ENCODE data around the gene RNF207.
A peak's percentile ranks its signal among the peaks of the same experiment; 100 is the strongest.

Gene RNF207

DNA sequence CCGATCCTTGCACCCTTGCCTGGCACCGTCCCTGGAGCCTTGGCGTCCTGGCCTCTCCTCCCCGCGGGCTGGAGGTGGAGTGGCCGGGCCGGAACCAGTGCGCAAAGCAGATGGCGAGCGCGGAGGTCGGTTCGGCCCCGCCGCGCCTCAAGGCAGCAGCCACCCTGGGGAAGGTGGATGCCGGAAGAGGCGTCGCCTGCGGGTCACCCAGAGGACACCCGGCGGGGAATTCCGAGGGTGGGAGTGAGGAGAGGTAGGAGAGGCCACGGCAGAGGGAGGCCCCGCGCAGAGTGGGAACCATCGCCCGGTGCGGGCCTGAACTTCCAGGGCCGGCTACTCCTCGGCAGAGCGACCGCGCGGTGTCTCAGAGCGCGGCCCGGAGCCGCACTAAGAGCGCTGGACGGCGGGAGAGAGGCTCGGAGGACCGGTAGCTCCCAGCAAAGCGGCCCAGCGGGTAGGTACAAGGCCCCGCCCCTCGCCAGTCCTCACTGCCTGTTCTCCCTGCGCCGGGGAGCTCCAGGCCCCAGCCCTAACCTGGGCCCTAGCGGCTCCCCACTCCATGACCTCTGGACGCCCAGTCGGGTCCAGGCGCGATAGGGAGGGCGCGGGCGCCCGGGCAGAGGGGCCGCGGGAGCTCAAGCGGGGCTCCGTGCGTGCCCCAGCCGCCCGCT, at the start of gene RNF207:
Gene RNF207, plus strand, starts transcription at position 271 of the 671 bp plus-strand sequence. CDS start 417 bp downstream, outside the sequence.
- peak; percentile 15 to 51 (median 16) for DNase-seq (ENCODE audit: low read depth in 3 of 3, low spot score in 1 of 3)

GRCh38 chr1:6157132-6157527, 48.8 kb upstream of the RNF207 start:
- no peak for DNase-seq (ENCODE audit: low read depth in 3 of 3, low spot score in 1 of 3)

- DNase-seq (ENCODE audit: low read depth in 3 of 3, low spot score in 1 of 3) = no peak
Measured at GRCh38 chr1:6157528-6158174, 48.3 kb upstream of the RNF207 start.

GRCh38 chr1:6158181-6158580, 47.7 kb upstream of the RNF207 start:
- no peak for DNase-seq (ENCODE audit: low read depth in 3 of 3, low spot score in 1 of 3)

DNA sequence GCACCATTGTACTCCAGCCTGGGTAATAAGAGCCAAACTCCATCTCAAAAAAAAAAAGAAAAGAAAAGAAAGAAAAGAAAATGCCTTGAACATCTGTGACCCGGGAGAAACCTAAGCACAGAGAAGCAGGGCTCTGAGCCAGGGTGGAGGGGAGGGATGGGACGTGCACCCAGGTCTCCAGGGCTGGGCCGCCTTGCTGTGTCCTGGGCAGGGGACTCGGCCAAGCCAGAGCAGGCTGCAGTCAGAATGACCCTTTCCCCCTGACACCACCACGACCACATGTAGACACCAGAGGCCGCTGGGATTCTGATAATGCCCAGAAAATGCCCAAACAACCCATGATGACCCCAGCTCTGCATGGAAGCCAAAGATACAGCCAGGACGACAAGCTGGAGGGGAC, 43.6 kb upstream of the RNF207 start:
- DNase-seq (ENCODE audit: low read depth in 3 of 3, low spot score in 1 of 3) = no peak

GRCh38 chr1:6162773-6163172, 43.1 kb upstream of the RNF207 start:
- DNase-seq (ENCODE audit: low read depth in 3 of 3, low spot score in 1 of 3) = no peak

DNA sequence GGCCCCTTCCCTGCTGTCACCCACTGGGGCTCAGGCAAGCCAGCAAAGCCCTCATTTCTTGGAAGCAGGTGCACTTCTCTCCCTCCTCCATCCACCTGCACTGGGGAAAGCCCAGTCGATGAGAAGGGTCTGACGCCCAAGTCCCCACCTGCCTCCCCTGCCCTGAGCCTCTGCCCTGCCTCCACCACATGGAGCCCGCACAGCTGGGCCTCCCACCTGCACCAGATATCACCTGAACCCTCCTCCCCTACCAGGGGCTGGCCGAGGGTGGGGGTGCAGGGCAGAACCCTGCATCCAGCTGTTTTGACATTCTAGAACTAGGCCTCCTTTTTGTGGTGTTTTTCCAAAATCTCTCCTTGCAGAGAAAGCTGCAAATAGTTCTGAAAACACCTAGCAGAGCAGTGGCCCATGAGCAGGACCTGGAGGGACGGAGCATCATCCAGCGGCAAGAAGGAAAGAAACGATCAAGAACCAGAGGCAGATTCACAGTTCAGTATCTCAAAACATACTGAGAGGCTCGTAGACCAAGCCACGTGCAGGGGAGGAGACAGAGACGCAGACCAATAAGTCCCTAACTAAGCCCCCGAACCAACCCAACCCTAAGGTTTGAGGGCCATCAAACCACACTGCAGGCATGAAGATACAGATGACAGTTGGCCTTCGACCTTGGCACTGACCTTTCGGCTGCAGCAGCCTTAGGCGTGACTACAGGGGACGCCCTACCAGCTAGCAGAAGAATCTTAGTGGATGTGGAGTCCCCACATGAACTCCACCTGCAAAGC, 42.5 kb upstream of the RNF207 start:
- no peak for DNase-seq (ENCODE audit: low read depth in 3 of 3, low spot score in 1 of 3)

DNA sequence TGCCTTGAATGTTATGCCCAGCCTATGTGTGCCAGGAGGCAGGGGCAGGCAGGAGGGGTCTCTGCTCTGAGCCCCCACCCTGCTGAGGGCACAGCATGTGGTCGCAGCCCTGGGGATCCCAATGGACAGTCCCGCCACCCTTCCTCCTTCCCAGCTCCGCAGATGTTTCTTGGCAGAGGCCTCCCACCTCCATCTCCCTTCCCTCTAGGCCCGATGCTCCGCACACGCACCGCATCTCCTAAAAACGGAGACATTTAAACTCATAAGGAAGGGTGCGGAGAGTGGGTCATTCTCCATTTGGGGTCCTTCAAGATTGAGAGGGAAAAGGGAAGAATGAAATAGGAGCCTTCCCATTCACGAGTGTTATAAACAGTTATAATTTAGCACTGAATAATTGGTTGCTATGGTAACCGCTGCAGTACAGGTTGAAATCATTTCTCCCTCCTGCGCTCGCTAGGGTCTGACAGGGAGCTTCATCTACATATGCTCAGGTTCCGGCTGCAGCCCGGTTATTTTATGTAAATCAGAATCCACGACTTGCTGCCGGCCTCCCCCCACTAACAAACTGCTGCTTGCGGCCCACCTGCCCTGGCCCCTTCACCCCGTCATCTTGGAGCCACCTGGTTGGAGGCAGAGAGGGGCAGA, 41.8 kb upstream of the RNF207 start:
- no peak for DNase-seq (ENCODE audit: low read depth in 3 of 3, low spot score in 1 of 3)

GRCh38 chr1:6165027-6165426, 40.9 kb upstream of the RNF207 start:
- no peak for DNase-seq (ENCODE audit: low read depth in 3 of 3, low spot score in 1 of 3)

GRCh38 chr1:6165441-6165985, 40.4 kb upstream of the RNF207 start:
- DNase-seq (ENCODE audit: low read depth in 3 of 3, low spot score in 1 of 3) = no peak

DNA sequence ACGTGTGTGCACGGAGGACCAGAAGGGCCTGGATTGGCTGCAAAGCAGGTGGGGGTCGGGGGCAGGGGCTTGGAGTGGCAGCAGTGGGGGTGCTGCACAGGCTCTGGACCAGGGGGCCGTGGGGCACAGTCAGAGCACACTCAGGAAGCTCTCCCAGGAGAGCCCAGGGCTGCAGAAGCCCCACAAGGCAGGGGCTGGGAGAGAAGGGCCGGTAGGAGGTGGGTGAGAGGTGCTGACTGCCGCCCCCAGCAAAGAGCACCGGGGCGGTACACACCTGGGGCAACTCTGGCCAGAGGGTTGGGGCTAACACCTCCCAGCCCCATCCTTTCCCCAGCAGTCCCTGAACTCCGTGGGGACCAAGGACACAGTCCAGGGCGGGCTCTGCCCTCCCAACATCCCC, 39.7 kb upstream of the RNF207 start:
- DNase-seq (ENCODE audit: low read depth in 3 of 3, low spot score in 1 of 3) = no peak

- DNase-seq (ENCODE audit: low read depth in 3 of 3, low spot score in 1 of 3) = no peak
Measured at GRCh38 chr1:6166655-6167390, 39.1 kb upstream of the RNF207 start.

GRCh38 chr1:6167391-6168303, 38.3 kb upstream of the RNF207 start:
- DNase-seq (ENCODE audit: low read depth in 3 of 3, low spot score in 1 of 3) = no peak

DNA sequence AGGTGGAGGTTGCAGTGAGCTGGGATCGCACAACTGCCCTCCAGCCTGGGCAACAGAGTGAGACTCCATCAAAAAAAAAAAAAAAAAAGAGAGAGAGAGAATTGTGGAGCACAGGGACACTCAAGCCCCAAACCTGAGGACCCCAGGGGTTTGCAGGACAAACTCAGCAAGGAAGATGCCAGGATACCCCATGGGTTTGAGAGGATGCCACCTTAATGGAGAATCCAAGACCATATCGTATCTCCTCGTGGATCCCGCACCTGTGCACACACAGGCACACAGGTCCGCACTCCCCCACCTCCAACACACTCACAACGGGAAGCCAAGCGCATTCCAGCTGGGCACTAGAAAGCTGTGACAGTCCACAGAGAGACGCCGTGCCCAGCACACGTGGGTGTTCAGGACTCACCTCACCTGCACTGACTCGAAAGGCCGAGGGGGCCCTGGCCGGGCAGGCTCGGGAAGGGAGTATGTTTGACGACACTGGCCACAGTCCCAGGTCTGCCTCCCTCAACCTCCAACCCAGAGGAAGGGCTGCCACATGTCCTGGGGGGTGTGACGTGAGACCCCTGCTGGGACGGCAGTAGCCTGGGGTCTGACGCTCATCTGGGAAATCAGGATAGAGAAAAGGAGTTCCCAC, 36.9 kb upstream of the RNF207 start:
- no peak for DNase-seq (ENCODE audit: low read depth in 3 of 3, low spot score in 1 of 3)

- no peak for DNase-seq (ENCODE audit: low read depth in 3 of 3, low spot score in 1 of 3)
Measured at GRCh38 chr1:6170116-6170741, 35.7 kb upstream of the RNF207 start.

DNA sequence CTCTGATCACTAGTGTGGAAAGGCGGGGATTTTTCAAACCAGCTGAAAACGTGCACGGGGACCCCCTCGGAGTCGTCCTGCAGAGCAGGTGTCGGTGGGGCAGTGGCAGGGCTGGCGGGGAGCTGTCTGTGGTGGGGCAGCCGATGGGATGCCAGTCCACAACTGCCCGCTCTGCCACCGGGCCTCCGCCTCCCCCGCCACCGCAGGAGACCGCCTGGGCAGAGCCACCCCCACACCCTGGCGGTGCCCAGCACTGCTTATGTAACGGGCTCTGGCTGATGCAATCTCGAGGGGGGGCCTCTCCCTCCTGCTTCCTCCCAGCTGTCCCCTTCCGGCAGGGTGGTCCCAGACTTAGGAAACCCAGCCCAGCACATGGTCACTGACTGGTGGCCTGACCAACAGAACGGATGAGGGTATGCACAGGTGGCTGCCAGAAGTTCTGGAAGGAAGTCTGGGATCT, 35.1 kb upstream of the RNF207 start:
- no peak for DNase-seq (ENCODE audit: low read depth in 3 of 3, low spot score in 1 of 3)

GRCh38 chr1:6171548-6172124, 34.3 kb upstream of the RNF207 start:
- no peak for DNase-seq (ENCODE audit: low read depth in 3 of 3, low spot score in 1 of 3)

- DNase-seq (ENCODE audit: low read depth in 3 of 3, low spot score in 1 of 3) = no peak
Measured at GRCh38 chr1:6172549-6172948, 33.4 kb upstream of the RNF207 start.
